ENCODE data around the gene LRCH1.

Gene LRCH1

GRCh38 chr13:46582190-46582589 is 29.2 kb downstream of the LRCH1 start:
- WGBS, 2 donors (ENCODE audit: extremely low coverage in 2 of 2, insufficient read length in 2 of 2, insufficient replicate concordance in 1 of 2), result no CpG with 5 or more reads among the region's 2 CpGs

GRCh38 chr13:46586751-46587514 is 34.0 kb downstream of the LRCH1 start:
- Histone ChIP-seq H3K27ac (replicated peaks; ENCODE audit: low read length) (no peak overlapping the region), H2BK120ac (ENCODE audit: low read depth, low read length) (no peak overlapping the region), H2AFZ (ENCODE audit: low read length) (no peak overlapping the region), H3K4me1 (ENCODE audit: control insufficient read depth in 2 of 2, insufficient read depth in 1 of 2, low read depth in 1 of 2, low read length in 2 of 2) (peaks cover under 1 to 7% of the 10 kb centered on the region in 2 donors), H3K9me3 (replicated peaks in 1 of 2; ENCODE audit: control insufficient read depth in 2 of 2, insufficient read depth in 1 of 2, low read depth in 1 of 2, low read length in 2 of 2) (no peaks in the 10 kb centered on the region), H3K14ac (ENCODE audit: low read length) (no peak overlapping the region), H2BK12ac (ENCODE audit: low read length) (no peak overlapping the region), H3K27me3 (ENCODE audit: control insufficient read depth in 3 of 3, insufficient read depth in 3 of 3, low read depth in 1 of 3, low read length in 3 of 3) (no peaks in the 10 kb centered on the region), H3K4ac (ENCODE audit: low read length) (no peak overlapping the region), H2BK5ac (ENCODE audit: low read length) (no peak overlapping the region), H3K4me2 (ENCODE audit: insufficient read depth, low read length, poor library complexity, severe bottlenecking) (no peak overlapping the region), H2AK5ac (ENCODE audit: low read depth, low read length) (no peak overlapping the region), H3K23ac (ENCODE audit: low read depth, low read length, poor library complexity) (no peak overlapping the region), H3K36me3 (replicated peaks in 1 of 2; ENCODE audit: control insufficient read depth in 2 of 2, insufficient read depth in 2 of 2, low read length in 2 of 2) (no peaks in the 10 kb centered on the region), H3K9ac (ENCODE audit: low read depth, low read length, poor library complexity) (no peak overlapping the region), H3K79me1 (ENCODE audit: low read depth, low read length) (no peaks in the 10 kb centered on the region), H4K91ac (ENCODE audit: low read depth, low read length, poor library complexity) (no peak overlapping the region), H4K8ac (ENCODE audit: low read depth, low read length) (no peak overlapping the region), H3K4me3 (ENCODE audit: low read length in 2 of 2) (no peak overlapping the region), H2BK15ac (ENCODE audit: low read length) (no peak overlapping the region), H3K18ac (ENCODE audit: low read length) (no peak overlapping the region)
- no CpG with 5 or more reads among the region's 7 CpGs for WGBS, 2 donors (ENCODE audit: extremely low coverage in 2 of 2, insufficient read length in 2 of 2, insufficient replicate concordance in 1 of 2)
- no peak for DNase-seq (ENCODE audit: low spot score)

More at GRCh38 chr13:46582190-46582589, 29.2 kb downstream of the LRCH1 start:
- H3K14ac ChIP-seq (ENCODE audit: low read length), result no peak overlapping the region
- no peak overlapping the region for H3K18ac ChIP-seq (ENCODE audit: low read length)
- H3K4me3 ChIP-seq (ENCODE audit: low read length in 2 of 2), result no peak overlapping the region
- H3K36me3 ChIP-seq (replicated peaks in 1 of 2; ENCODE audit: control insufficient read depth in 2 of 2, insufficient read depth in 2 of 2, low read length in 2 of 2), result no peaks in the 10 kb centered on the region
- peaks cover 7 to 13% of the 10 kb centered on the region in 2 donors for H3K4me1 ChIP-seq (ENCODE audit: control insufficient read depth in 2 of 2, insufficient read depth in 1 of 2, low read depth in 1 of 2, low read length in 2 of 2)
- no peak overlapping the region for H2AK5ac ChIP-seq (ENCODE audit: low read depth, low read length)
- no peaks in the 10 kb centered on the region for H3K27me3 ChIP-seq (ENCODE audit: control insufficient read depth in 3 of 3, insufficient read depth in 3 of 3, low read depth in 1 of 3, low read length in 3 of 3)
- H2BK12ac ChIP-seq (ENCODE audit: low read length), result no peak overlapping the region
- H4K91ac ChIP-seq (ENCODE audit: low read depth, low read length, poor library complexity), result no peak overlapping the region
- no peak overlapping the region for H3K4ac ChIP-seq (ENCODE audit: low read length)
- H3K9ac ChIP-seq (ENCODE audit: low read depth, low read length, poor library complexity), result no peak overlapping the region
- no peak overlapping the region for H3K4me2 ChIP-seq (ENCODE audit: insufficient read depth, low read length, poor library complexity, severe bottlenecking)
- H2BK5ac ChIP-seq (ENCODE audit: low read length), result no peak overlapping the region
- H3K9me3 ChIP-seq (replicated peaks in 1 of 2; ENCODE audit: control insufficient read depth in 2 of 2, insufficient read depth in 1 of 2, low read depth in 1 of 2, low read length in 2 of 2), result no peaks in the 10 kb centered on the region
- no peak overlapping the region for H3K23ac ChIP-seq (ENCODE audit: low read depth, low read length, poor library complexity)
- no peak overlapping the region for H2BK120ac ChIP-seq (ENCODE audit: low read depth, low read length)
- no peaks in the 10 kb centered on the region for H3K79me1 ChIP-seq (ENCODE audit: low read depth, low read length)
- H4K8ac ChIP-seq (ENCODE audit: low read depth, low read length), result no peak overlapping the region
- no peak overlapping the region for H2AFZ ChIP-seq (ENCODE audit: low read length)
- no peak for DNase-seq (ENCODE audit: low spot score)
- H3K27ac ChIP-seq (replicated peaks; ENCODE audit: low read length), result no peak overlapping the region
- H2BK15ac ChIP-seq (ENCODE audit: low read length), result no peak overlapping the region

- Histone ChIP-seq H3K18ac (ENCODE audit: low read length) (no peak overlapping the region), H3K27ac (replicated peaks; ENCODE audit: low read length) (no peak overlapping the region), H3K4me3 (ENCODE audit: low read length in 2 of 2) (no peak overlapping the region), H2BK15ac (ENCODE audit: low read length) (no peak overlapping the region), H3K4ac (ENCODE audit: low read length) (no peak overlapping the region), H4K8ac (ENCODE audit: low read depth, low read length) (no peak overlapping the region), H3K79me1 (ENCODE audit: low read depth, low read length) (no peaks in the 10 kb centered on the region), H3K9me3 (replicated peaks in 1 of 2; ENCODE audit: control insufficient read depth in 2 of 2, insufficient read depth in 1 of 2, low read depth in 1 of 2, low read length in 2 of 2) (no peaks in the 10 kb centered on the region), H3K36me3 (replicated peaks in 1 of 2; ENCODE audit: control insufficient read depth in 2 of 2, insufficient read depth in 2 of 2, low read length in 2 of 2) (no peaks in the 10 kb centered on the region), H2BK5ac (ENCODE audit: low read length) (no peak overlapping the region), H2BK120ac (ENCODE audit: low read depth, low read length) (no peak overlapping the region), H2AK5ac (ENCODE audit: low read depth, low read length) (no peak overlapping the region), H3K4me2 (ENCODE audit: insufficient read depth, low read length, poor library complexity, severe bottlenecking) (no peak overlapping the region), H4K91ac (ENCODE audit: low read depth, low read length, poor library complexity) (no peak overlapping the region), H3K9ac (ENCODE audit: low read depth, low read length, poor library complexity) (no peak overlapping the region), H3K23ac (ENCODE audit: low read depth, low read length, poor library complexity) (no peak overlapping the region), H2BK12ac (ENCODE audit: low read length) (no peak overlapping the region), H3K4me1 (ENCODE audit: control insufficient read depth in 2 of 2, insufficient read depth in 1 of 2, low read depth in 1 of 2, low read length in 2 of 2) (peaks cover 4 to 7% of the 10 kb centered on the region in 2 donors), H3K27me3 (ENCODE audit: control insufficient read depth in 3 of 3, insufficient read depth in 3 of 3, low read depth in 1 of 3, low read length in 3 of 3) (no peaks in the 10 kb centered on the region), H2AFZ (ENCODE audit: low read length) (no peak overlapping the region), H3K14ac (ENCODE audit: low read length) (no peak overlapping the region)
- no peak for DNase-seq (ENCODE audit: low spot score)
- WGBS, 2 donors (ENCODE audit: extremely low coverage in 2 of 2, insufficient read length in 2 of 2, insufficient replicate concordance in 1 of 2), result no CpG with 5 or more reads among the region's 4 CpGs
Measured at GRCh38 chr13:46587807-46588418, 34.9 kb downstream of the LRCH1 start.

GRCh38 chr13:46592385-46592784 is 39.4 kb downstream of the LRCH1 start:
- Histone ChIP-seq H3K23ac (ENCODE audit: low read depth, low read length, poor library complexity) (no peak overlapping the region), H4K91ac (ENCODE audit: low read depth, low read length, poor library complexity) (no peak overlapping the region), H3K27me3 (ENCODE audit: control insufficient read depth in 3 of 3, insufficient read depth in 3 of 3, low read depth in 1 of 3, low read length in 3 of 3) (no peaks in the 10 kb centered on the region), H3K27ac (replicated peaks; ENCODE audit: low read length) (no peak overlapping the region), H3K9me3 (replicated peaks in 1 of 2; ENCODE audit: control insufficient read depth in 2 of 2, insufficient read depth in 1 of 2, low read depth in 1 of 2, low read length in 2 of 2) (no peaks in the 10 kb centered on the region), H3K18ac (ENCODE audit: low read length) (no peak overlapping the region), H2AK5ac (ENCODE audit: low read depth, low read length) (no peak overlapping the region), H2BK5ac (ENCODE audit: low read length) (no peak overlapping the region), H3K14ac (ENCODE audit: low read length) (no peak overlapping the region), H3K36me3 (replicated peaks in 1 of 2; ENCODE audit: control insufficient read depth in 2 of 2, insufficient read depth in 2 of 2, low read length in 2 of 2) (no peaks in the 10 kb centered on the region), H3K4me2 (ENCODE audit: insufficient read depth, low read length, poor library complexity, severe bottlenecking) (no peak overlapping the region), H3K4me1 (ENCODE audit: control insufficient read depth in 2 of 2, insufficient read depth in 1 of 2, low read depth in 1 of 2, low read length in 2 of 2) (peaks cover 0 to 4% of the 10 kb centered on the region in 2 donors), H2BK12ac (ENCODE audit: low read length) (no peak overlapping the region), H4K8ac (ENCODE audit: low read depth, low read length) (no peak overlapping the region), H3K9ac (ENCODE audit: low read depth, low read length, poor library complexity) (no peak overlapping the region), H2AFZ (ENCODE audit: low read length) (no peak overlapping the region), H3K4me3 (ENCODE audit: low read length in 2 of 2) (no peak overlapping the region), H3K4ac (ENCODE audit: low read length) (no peak overlapping the region), H2BK120ac (ENCODE audit: low read depth, low read length) (no peak overlapping the region), H3K79me1 (ENCODE audit: low read depth, low read length) (no peaks in the 10 kb centered on the region), H2BK15ac (ENCODE audit: low read length) (no peak overlapping the region)
- no peak for DNase-seq (ENCODE audit: low spot score)

Measured in neuronal stem cell (in vitro differentiated cells).